HCT116 (cell line): ENCODE results near the gene PHF19.

ENCODE experiments used
- ATF3 ChIP-seq: IDR thresholded peaks from 2 replicates; pipeline ENCODE4 v1.6.1; 2012
- CEBPB ChIP-seq: IDR thresholded peaks from 2 replicates; pipeline ENCODE4 v1.6.1; 2012; ENCODE audit warnings: low read depth
- CTCF ChIP-seq, 3 experiments: fragments of 200-600 bp in 1 of 3; sonication (generic) in 1 of 3; IDR thresholded peaks in 2 of 3; conservative IDR thresholded peaks in 1 of 3; 2 replicates each; pipeline ENCODE4 v1.5.1; 2012 to 2017; ENCODE audit warnings: low read depth in 2 of 3, low read length in 2 of 3, antibody characterized with exemption in 1 of 3, borderline replicate concordance in 1 of 3, control low read depth in 1 of 3, mild to moderate bottlenecking in 1 of 3, mixed read lengths in 1 of 3, mixed run types in 1 of 3, moderate library complexity in 1 of 3; ENCODE audit not compliant: insufficient read depth in 1 of 3
- ELF1 ChIP-seq: IDR thresholded peaks from 2 replicates; pipeline ENCODE4 v1.6.1; 2012; ENCODE audit warnings: low read depth, borderline replicate concordance
- EZH2 ChIP-seq: fragments of 200-600 bp; sonication (generic); IDR thresholded peaks from 2 replicates; pipeline ENCODE4 v1.6.1; 2017; ENCODE audit warnings: antibody characterized with exemption, mixed run types
- EZH2phosphoT487 ChIP-seq: fragments of 200-600 bp; IDR thresholded peaks from 2 replicates; pipeline ENCODE4 v1.6.1; 2018; ENCODE audit warnings: antibody characterized with exemption, borderline replicate concordance
- MAX ChIP-seq: IDR thresholded peaks from 2 replicates; pipeline ENCODE4 v1.6.1; 2012
- POLR2A ChIP-seq: IDR thresholded peaks from 2 replicates; pipeline ENCODE4 v1.7.0; 2011; ENCODE audit warnings: borderline replicate concordance; ENCODE audit not compliant: insufficient read depth, insufficient read length; ENCODE audit errors: extremely low read depth
- POLR2AphosphoS5 ChIP-seq: IDR thresholded peaks from 2 replicates; pipeline ENCODE4 v1.6.1; 2011; ENCODE audit warnings: mild to moderate bottlenecking, low read depth, low read length, moderate library complexity
- SP1 ChIP-seq: IDR thresholded peaks from 2 replicates; pipeline ENCODE4 v1.6.1; 2012; ENCODE audit warnings: low read depth
- YY1 ChIP-seq: IDR thresholded peaks from 2 replicates; pipeline ENCODE4 v1.6.1; 2011; ENCODE audit warnings: low read length, low read depth, moderate library complexity, mild to moderate bottlenecking; ENCODE audit not compliant: insufficient replicate concordance; ENCODE audit errors: extremely low read depth
- ZBTB33 ChIP-seq: IDR thresholded peaks from 2 replicates; pipeline ENCODE4 v1.6.1; 2011; ENCODE audit warnings: mild to moderate bottlenecking, low read length, moderate library complexity; ENCODE audit not compliant: insufficient replicate concordance; ENCODE audit errors: extremely low read depth
- ZFX ChIP-seq: fragments of 450-650 bp; IDR thresholded peaks from 2 replicates; pipeline ENCODE4 v1.6.1; 2017
- ZNF274 ChIP-seq: fragments of 200-500 bp; sonication (Bioruptor generic); IDR thresholded peaks from 2 replicates; pipeline ENCODE4 v1.6.1; 2014; ENCODE audit warnings: mild to moderate bottlenecking, low read depth, low read length, inconsistent platforms

- no peak for TF ChIP-seq CTCF (IDR thresholded peaks at IDR 0.05 in 2 of 3, conservative IDR thresholded peaks at IDR 0.05 in 1 of 3; ENCODE audit: borderline replicate concordance in 1 of 3, insufficient read depth in 1 of 3, low read depth in 2 of 3, low read length in 2 of 3)
- TF ChIP-seq POLR2AphosphoS5 = 0 out of 2 replicates have a peak, but pooled peaks have one; percentile 54
- TF ChIP-seq ZBTB33 = no peak
- no peak for TF ChIP-seq ELF1
- TF ChIP-seq POLR2A = peak; percentile 25
- TF ChIP-seq EZH2phosphoT487 = no peak
- no peak for TF ChIP-seq CEBPB
- no peak for TF ChIP-seq EZH2
- peak; percentile 58 for TF ChIP-seq YY1
- no peak for TF ChIP-seq ZNF274
- TF ChIP-seq SP1 = no peak
- no peak for TF ChIP-seq MAX
- no peak for TF ChIP-seq ATF3
- 0 out of 2 replicates have a peak, but pooled peaks have one; percentile 33 for TF ChIP-seq ZFX
Observed at GRCh38 chr9:120875954-120876841, 790 bp downstream of the PHF19 start.
